Liver (tissue), 9 donors: ENCODE data around the gene TRPM6. TPM values are rescaled to one million over a fixed set of nuclear protein-coding genes. Genes with fewer than 3 reads are reported as not detected.

Source experiments
- DNase-seq: peaks from one replicate; pipeline ENCODE4 v3.0.0-alpha.2; 2017; ENCODE audit warnings: low spot score
- H3K27ac ChIP-seq, 2 donors: one replicate each; pipeline ENCODE4 v1.7.0; 2013; ENCODE audit warnings: inconsistent platforms in 2 of 2, low read length in 2 of 2, control low read depth in 1 of 2, low read depth in 1 of 2, mild to moderate bottlenecking in 1 of 2
- H3K27me3 ChIP-seq, 4 donors: one replicate each; pipeline versions ENCODE4 v1.6.1 to v1.7.0; 2013; ENCODE audit warnings: low read length in 3 of 4, inconsistent platforms in 1 of 4, mild to moderate bottlenecking in 1 of 4, moderate library complexity in 1 of 4; ENCODE audit not compliant: control insufficient read depth in 4 of 4, insufficient read depth in 4 of 4
- H3K36me3 ChIP-seq, 4 donors: one replicate each; pipeline versions ENCODE4 v1.6.1 to v1.7.0; 2013; ENCODE audit warnings: low read length in 3 of 4, mild to moderate bottlenecking in 3 of 4, low read depth in 1 of 4, moderate library complexity in 1 of 4; ENCODE audit not compliant: control insufficient read depth in 4 of 4, insufficient read depth in 3 of 4
- H3K4me1 ChIP-seq, 4 donors: one replicate each; pipeline versions ENCODE4 v1.6.1 to v1.7.0; 2013; ENCODE audit warnings: low read length in 3 of 4, mild to moderate bottlenecking in 3 of 4, moderate library complexity in 1 of 4; ENCODE audit not compliant: control insufficient read depth in 4 of 4, insufficient read depth in 4 of 4
- H3K4me3 ChIP-seq, 3 donors: one replicate each; pipeline versions ENCODE4 v1.6.1 to v1.7.0; 2013; ENCODE audit warnings: low read length in 3 of 3, control low read depth in 1 of 3, low read depth in 1 of 3, mild to moderate bottlenecking in 1 of 3
- H3K9ac ChIP-seq, 2 donors: one replicate each; pipeline ENCODE4 v1.7.0; 2013; ENCODE audit warnings: low read length in 2 of 2, mild to moderate bottlenecking in 2 of 2, moderate library complexity in 2 of 2, control low read depth in 1 of 2, low read depth in 1 of 2
- H3K9me3 ChIP-seq, 4 donors: one replicate each; pipeline versions ENCODE4 v1.6.1 to v1.7.0; 2013; ENCODE audit warnings: low read length in 3 of 4; ENCODE audit not compliant: control insufficient read depth in 4 of 4
- CTCF ChIP-seq: fragments of 150-350 bp; IDR thresholded peaks from 2 replicates; pipeline ENCODE4 v1.5.1; 2017; ENCODE audit warnings: improper control_type of control experiment, low read depth, low read length; ENCODE audit not compliant: missing input control
- EGR1 ChIP-seq, 2 donors: IDR thresholded peaks; 2 replicates each; pipeline ENCODE4 v1.6.1; 2016 to 2018; ENCODE audit warnings: antibody characterized with exemption in 2 of 2, low read depth in 2 of 2
- FOXA1 ChIP-seq: IDR thresholded peaks from 2 replicates; pipeline ENCODE4 v1.6.1; 2016; ENCODE audit warnings: antibody characterized with exemption
- FOXA2 ChIP-seq: IDR thresholded peaks from 2 replicates; pipeline ENCODE4 v1.6.1; 2016; ENCODE audit warnings: antibody characterized with exemption
- HNF4A ChIP-seq, 2 donors: conservative IDR thresholded peaks; 2 replicates each; pipeline ENCODE4 v1.6.1; 2016; ENCODE audit warnings: antibody characterized with exemption in 2 of 2, mild to moderate bottlenecking in 2 of 2
- HNF4G ChIP-seq: IDR thresholded peaks from 2 replicates; pipeline ENCODE4 v1.6.1; 2016; ENCODE audit warnings: antibody characterized with exemption
- JUND ChIP-seq, 2 donors: IDR thresholded peaks; 2 replicates each; pipeline ENCODE4 v1.6.1; 2016; ENCODE audit warnings: antibody characterized with exemption in 2 of 2
- NR2F2 ChIP-seq: IDR thresholded peaks from 2 replicates; pipeline ENCODE4 v1.6.1; 2016; ENCODE audit warnings: antibody characterized with exemption
- RAD21 ChIP-seq, 2 donors: IDR thresholded peaks; 2 replicates each; pipeline ENCODE4 v1.6.1; 2016; ENCODE audit warnings: antibody characterized with exemption in 2 of 2, mild to moderate bottlenecking in 2 of 2
- REST ChIP-seq: IDR thresholded peaks from 2 replicates; pipeline ENCODE4 v1.6.1; 2016; ENCODE audit warnings: antibody characterized with exemption, mild to moderate bottlenecking
- RXRA ChIP-seq, 2 donors: IDR thresholded peaks; 2 replicates each; pipeline ENCODE4 v1.6.1; 2017 to 2018; ENCODE audit warnings: antibody characterized with exemption in 2 of 2, mild to moderate bottlenecking in 1 of 2
- SP1 ChIP-seq: IDR thresholded peaks from 2 replicates; pipeline ENCODE4 v1.6.1; 2018; ENCODE audit warnings: antibody characterized with exemption, mild to moderate bottlenecking
- TAF1 ChIP-seq: conservative IDR thresholded peaks from 2 replicates; pipeline ENCODE4 v1.6.1; 2016; ENCODE audit warnings: antibody characterized with exemption, mild to moderate bottlenecking
- YY1 ChIP-seq: IDR thresholded peaks from 2 replicates; pipeline ENCODE4 v1.6.1; 2016; ENCODE audit warnings: antibody characterized with exemption, mild to moderate bottlenecking
- WGBS: extraction: QIAGEN DNeasy Blood & Tissue Kit; methylation state at CpG from one replicate; pipeline ENCODE4 v1.1.7; 2013; 5-methylcytosine and 5-hydroxymethylcytosine counted together
- polyA plus RNA-seq, 2 donors: library from polyadenylated mRNA; stranded (reverse) in 1 of 2; unstranded in 1 of 2; fragments of 200-250 nt in 1 of 2; fragments of >200 nt in 1 of 2; fragmentation: Nextera tagmentation in 1 of 2; extraction: Ambion mirVana in 1 of 2; gene quantifications; one replicate each; pipeline versions ENCODE4 v1.2.1 to v1.2.3, GENCODE V29; 2013 to 2015
- total RNA-seq, 2 donors: library from RNA; depleted of rRNA; stranded (reverse); fragments of >200 nt; gene quantifications; one replicate each; pipeline ENCODE4 v1.2.3, GENCODE V29; 2014
- TF ChIP-seq, protein P1 (sequence below): IDR thresholded peaks from 2 replicates; pipeline ENCODE4 v1.6.1; 2016; ENCODE audit warnings: antibody characterized with exemption
- TF ChIP-seq, protein P2 (sequence below): IDR thresholded peaks from 2 replicates; pipeline ENCODE4 v1.6.1; 2016; ENCODE audit warnings: antibody characterized with exemption
- donor health status: healthy.
- donor health status: healthy.
- donor health status: healthy.
- donor health status: healthy.
- donor health status: healthy.

TRPM6 gene
- total and polyA plus RNA-seq, 4 donors: 0.05 to 0.67 (median 0.10) TPM

DNA sequence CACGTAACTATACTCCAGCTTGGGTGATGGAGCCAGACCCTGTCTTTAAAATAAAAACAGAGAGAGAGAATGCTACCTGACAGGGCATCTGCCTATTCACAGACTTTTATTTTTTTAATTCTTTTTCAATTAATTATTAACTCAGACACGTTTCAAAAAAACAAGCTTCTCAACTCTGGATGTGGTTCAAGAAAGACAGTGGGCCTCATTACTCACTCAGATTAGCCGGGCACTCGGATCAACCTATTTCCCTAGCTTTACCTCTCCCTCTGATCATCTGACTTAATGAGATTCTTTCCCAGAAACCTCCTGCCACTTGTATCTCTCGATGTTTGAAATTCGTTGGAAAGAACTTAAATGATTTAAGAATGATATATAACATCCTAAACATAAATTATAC is 134.1 kb downstream of the TRPM6 start:
- WGBS: 65% methylated on average over 6 of the region's 6 CpGs

DNA sequence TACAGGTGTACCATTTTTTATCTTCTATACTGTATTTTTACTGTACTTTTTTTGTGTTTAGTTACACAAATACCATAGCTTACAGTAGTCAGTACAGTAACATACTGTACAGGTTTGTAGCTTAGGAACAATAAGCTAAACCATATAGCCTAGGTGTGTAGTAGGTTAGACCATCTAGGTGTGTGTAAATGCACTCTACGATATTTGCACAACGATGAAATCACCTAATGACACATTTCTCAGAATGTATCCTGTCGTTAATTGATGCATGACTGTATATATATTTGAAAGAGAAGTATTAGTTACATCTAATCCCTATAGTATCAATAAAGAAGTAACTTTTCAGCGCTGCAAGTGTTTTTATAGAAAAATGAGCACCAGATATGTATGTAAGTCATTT is 138.8 kb downstream of the TRPM6 start:
- 81% methylated on average over 4 of the region's 4 CpGs for WGBS
- Histone ChIP-seq H3K27me3 (no peaks in the 10 kb centered on the region), H3K36me3 (no peaks in the 10 kb centered on the region), H3K9me3 (no peaks in the 10 kb centered on the region), H3K4me3 (no peak overlapping the region), H3K9ac (no peak overlapping the region), H3K27ac (no peak overlapping the region), H3K4me1 (no peaks in the 10 kb centered on the region)
- TF ChIP-seq YY1 (no peak), FOXA2 (no peak), EGR1 (IDR thresholded peaks at IDR 0.05; ENCODE audit: low read depth in 2 of 2) (no peak), RXRA (IDR thresholded peaks at IDR 0.05) (no peak), HNF4A (conservative IDR thresholded peaks at IDR 0.05) (no peak), RAD21 (IDR thresholded peaks at IDR 0.05) (no peak), JUND (IDR thresholded peaks at IDR 0.05) (no peak)
- TF ChIP-seq, protein P1, sequence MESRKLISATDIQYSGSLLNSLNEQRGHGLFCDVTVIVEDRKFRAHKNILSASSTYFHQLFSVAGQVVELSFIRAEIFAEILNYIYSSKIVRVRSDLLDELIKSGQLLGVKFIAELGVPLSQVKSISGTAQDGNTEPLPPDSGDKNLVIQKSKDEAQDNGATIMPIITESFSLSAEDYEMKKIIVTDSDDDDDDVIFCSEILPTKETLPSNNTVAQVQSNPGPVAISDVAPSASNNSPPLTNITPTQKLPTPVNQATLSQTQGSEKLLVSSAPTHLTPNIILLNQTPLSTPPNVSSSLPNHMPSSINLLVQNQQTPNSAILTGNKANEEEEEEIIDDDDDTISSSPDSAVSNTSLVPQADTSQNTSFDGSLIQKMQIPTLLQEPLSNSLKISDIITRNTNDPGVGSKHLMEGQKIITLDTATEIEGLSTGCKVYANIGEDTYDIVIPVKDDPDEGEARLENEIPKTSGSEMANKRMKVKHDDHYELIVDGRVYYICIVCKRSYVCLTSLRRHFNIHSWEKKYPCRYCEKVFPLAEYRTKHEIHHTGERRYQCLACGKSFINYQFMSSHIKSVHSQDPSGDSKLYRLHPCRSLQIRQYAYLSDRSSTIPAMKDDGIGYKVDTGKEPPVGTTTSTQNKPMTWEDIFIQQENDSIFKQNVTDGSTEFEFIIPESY: no peak
- no peak for DNase-seq

More for the DNA sequence above, 134.1 kb downstream of the TRPM6 start:
- H3K27me3 ChIP-seq: no peaks in the 10 kb centered on the region
- DNase-seq: no peak
- H3K27ac ChIP-seq: no peak overlapping the region
- no peaks in the 10 kb centered on the region for H3K4me1 ChIP-seq
- no peaks in the 10 kb centered on the region for H3K36me3 ChIP-seq
- no peaks in the 10 kb centered on the region for H3K9me3 ChIP-seq
- no peak overlapping the region for H3K4me3 ChIP-seq
- TF ChIP-seq, protein P1: no peak
- TF ChIP-seq, protein P2, sequence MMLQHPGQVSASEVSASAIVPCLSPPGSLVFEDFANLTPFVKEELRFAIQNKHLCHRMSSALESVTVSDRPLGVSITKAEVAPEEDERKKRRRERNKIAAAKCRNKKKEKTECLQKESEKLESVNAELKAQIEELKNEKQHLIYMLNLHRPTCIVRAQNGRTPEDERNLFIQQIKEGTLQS: no peak
- TF ChIP-seq TAF1 (no peak), FOXA1 (no peak), RXRA (IDR thresholded peaks at IDR 0.05) (no peak), RAD21 (IDR thresholded peaks at IDR 0.05) (no peak), JUND (IDR thresholded peaks at IDR 0.05) (no peak)
- no peak overlapping the region for H3K9ac ChIP-seq

- Histone ChIP-seq H3K27ac (no peak overlapping the region), H3K9me3 (no peaks in the 10 kb centered on the region), H3K27me3 (no peaks in the 10 kb centered on the region), H3K4me1 (no peaks in the 10 kb centered on the region), H3K9ac (no peak overlapping the region), H3K36me3 (no peaks in the 10 kb centered on the region), H3K4me3 (no peak overlapping the region)
- WGBS: 15% methylated on average over 8 of the region's 8 CpGs
- DNase-seq: no peak
- TF ChIP-seq RAD21 (IDR thresholded peaks at IDR 0.05) (peak; percentile 72 to 78), TAF1 (no peak), REST (no peak), FOXA2 (no peak), CTCF (peak; percentile 56), SP1 (no peak), HNF4G (no peak), HNF4A (conservative IDR thresholded peaks at IDR 0.05) (peak; percentile 10 to 47), NR2F2 (no peak)
Measured at GRCh38 chr9:74742792-74743730, 144.7 kb downstream of the TRPM6 start.
